Activated CD4-positive, alpha-beta T cell treated with anti-CD3 and anti-CD28 coated beads, Interleukin-2, amount 50 U/mL, for 4 hours (primary cell): ENCODE data around the gene ACVR1B.
A peak's percentile ranks its signal among the peaks of the same experiment; 100 is the strongest.

Experiments
- DNase-seq, 2 experiments: peaks; one replicate each; pipeline ENCODE4 v3.0.0-alpha.2; 2020

The ACVR1B gene

DNA sequence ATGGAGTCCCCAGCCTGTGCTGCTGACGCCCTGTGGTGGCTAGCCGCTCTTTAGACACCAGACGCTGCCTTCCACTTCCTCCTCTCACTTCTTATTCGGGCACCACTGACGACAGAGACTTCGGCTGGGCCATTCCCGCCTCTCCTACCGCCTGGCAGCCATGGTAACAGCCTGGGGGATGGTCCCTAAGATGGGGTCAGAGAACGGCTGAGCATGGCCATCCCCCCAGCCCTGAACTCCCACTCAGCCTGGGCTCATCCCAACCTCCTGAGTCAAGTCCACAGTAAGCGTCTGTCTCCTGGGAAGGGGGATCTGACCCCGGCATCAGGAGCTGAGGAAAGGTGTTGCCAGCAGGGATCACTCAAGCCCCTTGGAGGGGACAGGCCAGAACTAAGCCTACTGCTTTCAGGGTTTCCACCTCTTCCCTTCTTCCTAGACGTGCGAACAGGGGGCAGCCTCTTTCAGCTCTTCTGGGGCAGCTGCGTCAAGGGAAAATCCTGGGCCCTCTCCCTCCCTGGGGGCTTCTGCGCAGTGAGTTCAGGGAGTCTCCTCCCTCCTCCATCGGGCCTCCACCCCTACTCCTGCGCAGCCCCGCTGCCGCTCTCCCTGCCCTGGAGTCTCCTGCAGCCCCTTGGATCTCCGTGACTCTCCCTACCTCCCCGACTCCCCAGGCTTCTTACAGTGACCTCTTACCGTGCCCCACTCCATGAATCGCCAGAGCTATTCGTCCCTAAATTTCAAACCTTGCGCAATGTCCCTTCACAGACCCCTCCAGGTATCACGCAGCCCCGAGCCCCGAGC lies 54.6 kb downstream of the ACVR1B start:
- no peak for DNase-seq

DNA sequence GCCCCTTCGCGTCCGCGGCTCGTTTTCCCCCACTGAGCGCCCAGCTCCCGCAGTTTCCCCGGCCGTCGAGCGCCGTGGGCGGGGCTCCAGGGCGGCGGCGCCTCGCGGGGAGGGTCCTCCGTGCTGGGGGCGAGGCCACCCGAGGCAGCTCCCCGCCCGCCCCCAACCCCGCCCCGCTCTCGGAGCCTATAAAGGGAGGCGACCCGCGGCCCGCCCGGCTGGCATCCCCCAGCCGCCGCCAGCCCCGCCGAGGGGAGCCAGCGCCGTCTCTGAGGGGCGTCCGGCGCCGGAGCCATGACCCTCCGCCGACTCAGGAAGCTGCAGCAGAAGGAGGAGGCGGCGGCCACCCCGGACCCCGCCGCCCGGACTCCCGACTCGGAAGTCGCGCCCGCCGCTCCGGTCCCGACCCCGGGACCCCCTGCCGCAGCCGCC lies 55.2 kb downstream of the ACVR1B start, which contains the start of gene TAMALIN:
Gene TAMALIN (plus strand): TSS at position 221 of the 432 bp plus-strand sequence. CDS start 74 bp downstream, at position 295.
- DNase-seq, result peak; percentile 76 to 82

DNA sequence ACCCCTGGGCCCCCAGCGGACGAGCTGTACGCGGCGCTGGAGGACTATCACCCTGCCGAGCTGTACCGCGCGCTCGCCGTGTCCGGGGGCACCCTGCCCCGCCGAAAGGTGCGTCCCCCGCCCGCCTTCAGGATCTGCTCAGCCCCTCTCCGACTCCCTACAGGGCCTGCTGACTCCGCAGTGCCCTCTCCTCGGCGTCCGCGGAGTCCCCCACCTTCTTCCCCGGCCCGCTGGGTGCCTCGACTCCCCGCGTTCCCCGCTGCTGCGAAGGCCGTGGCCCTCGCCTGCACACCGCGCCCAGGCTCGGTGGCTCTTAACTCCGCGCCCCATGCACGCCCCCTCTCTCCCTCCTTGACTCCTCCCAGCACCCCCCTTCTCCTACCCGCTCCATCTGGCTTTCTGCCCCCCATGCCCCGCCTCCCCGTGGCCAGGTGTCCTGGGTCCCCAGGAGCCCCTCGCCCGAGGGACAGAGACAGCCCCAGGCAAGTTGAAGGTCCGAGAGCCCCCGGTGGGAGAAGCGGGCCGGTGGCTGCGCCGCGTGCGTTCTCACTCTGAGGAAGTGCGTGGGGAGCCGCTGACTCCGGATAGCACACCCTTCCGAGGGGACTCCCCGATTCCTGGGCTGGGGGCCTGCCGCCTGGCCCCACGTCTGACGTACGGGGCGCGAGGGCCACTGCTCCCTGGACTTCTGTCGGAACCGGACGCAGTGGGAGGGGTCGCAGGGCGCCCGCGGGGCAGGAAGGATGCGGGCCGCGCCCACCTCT lies 55.8 kb downstream of the ACVR1B start:
- peak; percentile 51 to 61 for DNase-seq

DNA sequence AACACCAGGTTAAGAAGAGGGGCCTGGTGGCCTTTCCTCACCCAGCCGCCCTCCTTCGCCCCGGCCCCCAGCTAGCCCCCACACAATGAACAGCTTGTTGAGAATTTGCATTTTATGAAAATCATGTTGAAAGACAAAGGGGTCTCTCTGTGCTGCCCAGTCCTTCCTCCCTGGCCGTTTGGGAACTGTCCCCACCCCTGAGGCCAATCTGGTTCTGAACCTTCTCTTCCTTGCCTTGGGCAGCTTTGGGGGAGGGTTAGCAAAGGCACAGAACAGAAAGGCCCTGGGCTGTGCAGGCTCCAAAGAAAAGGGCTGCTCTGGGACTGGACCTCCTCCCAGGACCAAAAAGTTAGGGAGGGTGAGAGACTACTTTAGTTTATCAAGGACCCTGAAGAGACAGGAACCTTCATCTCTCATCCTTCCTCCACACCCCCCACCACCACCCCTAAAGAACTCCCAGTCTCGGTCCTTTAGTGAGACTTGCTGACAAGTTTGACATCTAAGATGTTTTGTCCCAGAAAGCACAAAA lies 56.5 kb downstream of the ACVR1B start:
- DNase-seq, result no peak

DNA sequence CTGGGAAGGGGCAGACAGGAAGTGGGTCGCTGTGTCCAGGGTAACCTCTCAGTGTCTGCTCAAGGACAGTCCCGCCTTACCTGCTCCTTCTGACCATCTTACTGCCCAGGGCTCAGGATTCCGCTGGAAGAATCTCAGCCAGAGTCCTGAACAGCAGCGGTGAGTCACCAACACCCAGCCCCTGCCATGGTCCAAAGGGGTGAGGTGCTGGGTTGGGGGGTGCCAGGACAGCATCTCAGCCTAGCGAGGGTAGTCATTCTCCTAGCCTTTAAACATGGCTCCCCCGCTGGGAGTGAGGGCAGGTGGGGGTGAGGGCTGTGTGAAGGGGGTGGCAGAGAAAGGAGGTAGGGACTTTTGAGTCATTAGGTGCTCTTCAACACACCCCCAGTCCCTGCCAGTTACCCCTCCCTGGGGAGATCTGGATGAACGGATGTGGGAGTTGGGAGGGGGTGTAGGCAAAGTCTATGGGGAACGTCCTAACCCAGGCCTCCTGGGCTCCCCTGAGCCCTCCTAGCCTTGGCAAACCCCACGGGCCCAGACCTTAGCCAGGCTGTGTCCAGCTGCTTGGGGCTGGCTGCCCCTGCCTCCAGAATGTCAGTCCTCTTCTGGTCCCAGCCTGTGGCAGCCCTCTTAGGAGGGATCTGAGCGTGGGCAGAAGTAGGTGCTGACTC lies 57.7 kb downstream of the ACVR1B start:
- DNase-seq, result no peak

DNA sequence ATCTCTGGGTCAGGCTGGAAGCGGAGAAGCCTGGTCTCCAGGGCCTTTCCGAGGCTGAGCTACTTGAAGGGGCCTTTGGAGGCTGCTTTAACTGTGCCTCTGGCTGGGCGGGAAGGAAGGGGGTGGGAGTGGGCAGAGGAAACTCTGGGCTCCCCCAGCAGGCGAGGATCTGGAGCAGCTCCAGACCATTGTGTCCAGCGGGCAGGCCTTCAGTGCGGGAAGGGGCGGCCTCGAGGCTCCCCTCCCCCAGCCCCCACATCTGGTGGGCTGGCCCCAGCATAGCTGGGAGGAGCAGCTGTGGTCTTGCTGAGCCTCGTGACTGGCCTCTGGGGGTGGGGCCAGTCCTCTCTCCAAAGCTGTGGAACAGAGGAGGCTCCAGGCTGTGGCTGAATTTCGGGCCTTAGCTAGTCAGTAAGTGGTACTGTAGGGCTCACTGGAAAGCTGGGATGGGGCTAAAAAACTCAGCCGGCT lies 58.7 kb downstream of the ACVR1B start:
- DNase-seq, result no peak

DNA sequence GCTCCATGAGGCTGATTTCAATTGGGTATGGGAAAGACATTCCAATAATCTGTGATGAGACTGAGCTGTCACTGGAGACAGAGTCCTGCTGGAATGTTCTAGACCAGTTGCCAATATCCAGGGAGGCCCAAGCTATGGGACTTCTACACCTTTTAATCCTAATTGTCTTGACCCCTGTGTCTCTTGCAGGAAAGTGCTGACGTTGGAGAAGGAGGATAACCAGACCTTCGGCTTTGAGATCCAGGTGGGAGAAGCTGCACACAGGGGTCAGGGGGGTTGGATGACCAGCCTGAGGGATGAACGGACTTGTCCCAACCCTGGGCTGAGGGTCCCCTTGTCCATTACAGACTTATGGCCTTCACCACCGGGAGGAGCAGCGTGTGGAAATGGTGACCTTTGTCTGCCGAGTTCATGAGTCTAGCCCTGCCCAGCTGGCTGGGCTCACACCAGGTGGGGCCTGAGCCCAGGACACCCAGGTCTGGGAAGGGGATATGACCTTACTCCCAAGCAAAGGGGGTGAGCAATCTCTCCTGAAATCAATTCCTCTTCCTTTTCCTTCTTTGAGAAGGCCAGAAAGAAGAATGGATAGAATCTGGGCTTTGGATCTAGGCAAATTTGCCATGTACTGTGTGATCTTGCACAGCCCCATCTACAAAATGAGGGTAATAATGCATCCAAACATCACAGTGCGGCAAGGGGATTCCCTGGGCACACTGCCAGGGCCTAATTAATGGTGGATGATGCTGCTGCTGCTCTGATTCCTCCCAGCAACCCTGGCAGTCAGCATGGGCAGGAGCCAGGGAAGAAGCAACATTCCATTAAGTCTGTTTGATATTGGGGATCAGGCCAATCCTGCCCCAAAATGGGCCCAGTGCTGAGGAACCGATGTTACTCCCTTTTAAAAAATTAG lies 59.4 kb downstream of the ACVR1B start:
- DNase-seq, result no peak

DNA sequence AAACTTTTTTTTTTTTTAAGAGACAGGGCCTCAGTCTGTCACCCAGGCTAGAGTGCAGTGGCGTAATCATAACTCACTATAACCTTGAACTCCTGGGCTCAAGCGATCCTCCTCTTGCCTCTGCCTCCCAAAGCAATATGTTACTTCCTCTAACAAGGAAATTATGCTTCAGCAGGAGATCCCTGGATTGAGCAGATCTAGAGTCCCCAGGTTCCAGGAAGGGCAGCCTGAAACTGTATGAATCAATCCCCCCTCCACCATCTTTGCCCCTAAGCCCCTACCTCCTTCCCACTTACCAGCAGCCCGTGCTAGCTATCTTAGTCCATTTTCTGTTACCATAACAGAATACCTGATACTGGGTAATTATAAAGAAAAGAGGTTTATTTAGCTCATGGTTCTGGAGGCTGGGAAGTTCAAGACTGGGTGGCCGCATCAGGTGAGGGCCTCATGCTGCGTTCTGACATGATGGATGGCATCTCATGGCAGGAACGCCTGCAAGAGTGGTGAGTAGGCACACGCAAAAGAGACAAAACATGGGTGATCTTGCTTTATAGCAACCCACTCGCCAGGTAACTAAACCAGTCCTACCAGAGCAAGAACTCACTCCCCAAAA lies 60.2 kb downstream of the ACVR1B start:
- DNase-seq, result no peak

DNA sequence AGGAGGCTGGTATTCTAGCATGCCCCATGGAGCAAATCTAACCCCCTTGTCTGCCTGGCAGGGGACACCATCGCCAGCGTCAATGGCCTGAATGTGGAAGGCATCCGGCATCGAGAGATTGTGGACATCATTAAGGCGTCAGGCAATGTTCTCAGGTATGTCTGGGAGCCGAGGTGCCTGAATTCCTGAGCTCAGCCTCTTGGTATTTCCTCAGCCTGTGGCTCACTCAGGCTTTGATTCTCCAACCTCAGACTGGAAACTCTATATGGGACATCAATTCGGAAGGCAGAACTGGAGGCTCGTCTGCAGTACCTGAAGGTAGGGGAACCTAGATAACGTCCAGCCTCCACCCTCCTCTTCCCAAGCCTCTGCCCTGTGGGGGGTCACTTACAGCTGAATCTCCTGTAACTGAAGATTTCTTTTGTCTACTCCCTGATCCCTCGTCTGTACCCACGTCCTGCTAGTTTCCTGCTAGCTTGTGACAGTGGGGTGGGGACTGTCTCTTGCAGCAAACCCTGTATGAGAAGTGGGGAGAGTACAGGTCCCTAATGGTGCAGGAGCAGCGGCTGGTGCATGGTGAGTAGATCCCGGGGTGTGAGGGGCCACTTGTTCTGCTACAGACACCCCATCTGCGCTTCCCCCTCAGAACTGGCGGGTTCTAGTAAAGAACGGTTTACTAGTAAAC lies 62.3 kb downstream of the ACVR1B start:
- DNase-seq, result no peak

DNA sequence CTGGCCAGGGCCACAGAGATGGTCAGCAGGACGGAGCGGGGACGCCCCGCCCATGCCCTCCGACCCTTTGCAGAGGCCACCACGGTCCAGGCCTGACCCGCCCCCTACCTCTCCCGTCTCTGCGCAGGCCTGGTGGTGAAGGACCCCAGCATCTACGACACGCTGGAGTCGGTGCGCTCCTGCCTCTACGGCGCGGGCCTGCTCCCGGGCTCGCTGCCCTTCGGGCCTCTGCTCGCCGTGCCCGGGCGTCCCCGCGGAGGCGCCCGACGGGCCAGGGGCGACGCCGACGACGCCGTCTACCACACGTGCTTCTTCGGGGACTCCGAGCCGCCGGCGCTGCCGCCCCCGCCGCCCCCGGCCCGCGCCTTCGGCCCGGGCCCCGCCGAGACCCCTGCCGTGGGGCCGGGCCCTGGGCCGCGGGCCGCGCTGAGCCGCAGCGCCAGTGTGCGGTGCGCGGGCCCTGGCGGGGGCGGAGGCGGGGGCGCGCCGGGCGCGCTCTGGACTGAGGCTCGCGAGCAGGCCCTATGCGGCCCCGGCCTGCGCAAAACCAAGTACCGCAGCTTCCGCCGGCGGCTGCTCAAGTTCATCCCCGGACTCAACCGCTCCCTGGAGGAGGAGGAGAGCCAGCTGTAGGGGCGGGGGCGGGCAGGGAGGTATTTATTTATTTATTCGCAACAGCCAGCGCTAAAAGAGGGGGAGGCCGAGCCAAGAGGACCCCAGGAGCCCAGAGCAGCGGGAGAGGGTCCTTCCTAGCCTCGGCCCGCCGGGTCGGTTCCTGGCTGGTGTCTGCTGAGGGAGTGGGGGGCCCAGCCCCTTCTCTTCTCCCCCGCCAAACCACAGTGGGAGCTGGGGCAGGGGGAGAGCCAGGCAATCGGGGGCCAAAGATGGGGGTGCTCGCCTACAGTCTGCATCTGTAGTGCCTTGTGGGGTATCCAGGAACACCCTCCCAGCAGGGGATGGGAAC lies 63.4 kb downstream of the ACVR1B start:
- DNase-seq, result no peak

DNA sequence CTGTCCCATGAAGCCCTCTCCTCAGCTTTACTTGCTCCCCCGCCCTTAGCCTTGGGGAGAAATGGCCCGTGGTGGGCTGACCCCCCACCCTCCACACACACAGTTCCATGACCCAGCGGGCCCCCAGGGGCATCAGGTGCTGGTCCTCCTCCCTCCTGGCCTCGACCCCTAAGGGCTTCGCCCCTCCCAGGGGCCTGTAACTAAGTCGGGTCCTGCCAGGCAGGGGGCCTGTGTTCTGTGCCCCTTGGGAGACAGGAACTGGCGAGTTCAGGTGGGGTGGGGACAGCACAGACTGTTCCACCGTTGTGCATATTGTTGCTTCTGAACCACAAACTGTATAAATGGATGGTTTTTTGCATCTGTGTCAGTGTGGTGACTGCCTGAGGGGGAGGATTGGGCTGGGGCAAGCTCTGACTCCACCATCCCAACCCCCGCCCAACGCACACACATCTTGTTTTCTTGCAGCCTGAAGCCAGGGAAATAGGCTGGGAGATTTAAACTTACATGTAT lies 64.1 kb downstream of the ACVR1B start:
- DNase-seq, result no peak

DNA sequence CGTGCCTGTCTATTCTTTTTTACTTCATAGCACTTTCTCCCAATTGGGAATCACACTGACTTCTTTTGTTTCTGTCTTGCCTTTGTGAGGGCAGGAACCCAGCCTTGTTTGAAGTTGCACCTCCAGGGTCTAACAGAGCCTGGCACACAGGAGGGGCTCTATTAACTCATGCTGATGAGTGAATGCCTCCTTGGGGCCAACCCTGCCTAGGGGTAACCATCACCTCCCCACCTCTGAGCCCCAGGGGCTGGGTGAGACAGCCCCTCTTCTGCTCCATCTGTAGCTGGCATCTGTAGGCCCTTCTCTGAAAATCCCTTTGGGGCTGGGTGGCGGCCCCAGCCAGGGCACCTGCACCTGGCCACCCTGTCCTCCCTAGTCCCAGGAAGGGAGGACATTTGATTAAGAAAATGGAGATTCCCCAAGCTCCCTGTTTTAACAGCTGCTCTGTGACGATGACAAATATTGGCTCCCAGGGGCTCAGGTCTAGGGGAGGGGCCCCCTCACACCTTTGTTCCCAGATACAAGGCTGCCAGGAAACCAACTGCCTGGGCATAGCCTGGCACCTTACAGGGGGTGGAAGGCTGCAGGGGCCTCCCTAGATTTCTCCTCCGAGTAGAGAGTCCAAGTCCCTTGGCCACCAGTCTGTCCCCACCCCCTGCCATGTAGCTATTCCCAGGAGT lies 67.1 kb downstream of the ACVR1B start:
- DNase-seq, result no peak

DNA sequence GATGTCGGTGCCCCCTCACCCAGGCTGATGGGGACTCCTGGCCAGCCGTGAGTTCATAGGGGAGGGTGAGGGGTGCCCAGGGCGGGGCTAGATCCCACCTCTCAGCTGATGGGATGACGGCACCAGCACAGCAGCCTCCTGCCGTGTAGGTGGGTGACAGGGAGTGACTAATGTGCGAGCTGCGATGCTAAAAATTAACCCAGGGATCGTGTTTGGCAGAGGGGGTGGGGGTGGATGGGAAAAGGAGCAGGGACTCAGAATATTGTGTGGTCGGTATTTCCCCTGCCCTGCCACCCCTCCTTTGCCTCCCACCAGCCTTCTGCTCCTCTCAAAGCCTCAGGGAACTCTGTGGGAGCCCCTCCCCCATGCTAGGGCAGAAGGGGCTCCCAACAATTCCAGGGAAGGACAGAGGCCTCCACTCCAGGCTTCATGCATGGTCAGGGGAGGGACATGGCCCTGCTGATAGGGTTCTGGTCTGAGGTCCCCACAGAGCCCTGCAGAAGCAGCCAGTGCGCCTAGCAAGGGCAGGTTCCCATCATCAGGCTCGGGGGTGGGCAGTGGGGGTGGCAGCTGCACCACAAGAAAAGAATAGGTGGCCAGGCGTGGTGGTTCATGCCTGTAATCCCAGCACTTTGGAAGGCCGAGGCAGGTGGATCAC lies 67.7 kb downstream of the ACVR1B start:
- no peak for DNase-seq

DNA sequence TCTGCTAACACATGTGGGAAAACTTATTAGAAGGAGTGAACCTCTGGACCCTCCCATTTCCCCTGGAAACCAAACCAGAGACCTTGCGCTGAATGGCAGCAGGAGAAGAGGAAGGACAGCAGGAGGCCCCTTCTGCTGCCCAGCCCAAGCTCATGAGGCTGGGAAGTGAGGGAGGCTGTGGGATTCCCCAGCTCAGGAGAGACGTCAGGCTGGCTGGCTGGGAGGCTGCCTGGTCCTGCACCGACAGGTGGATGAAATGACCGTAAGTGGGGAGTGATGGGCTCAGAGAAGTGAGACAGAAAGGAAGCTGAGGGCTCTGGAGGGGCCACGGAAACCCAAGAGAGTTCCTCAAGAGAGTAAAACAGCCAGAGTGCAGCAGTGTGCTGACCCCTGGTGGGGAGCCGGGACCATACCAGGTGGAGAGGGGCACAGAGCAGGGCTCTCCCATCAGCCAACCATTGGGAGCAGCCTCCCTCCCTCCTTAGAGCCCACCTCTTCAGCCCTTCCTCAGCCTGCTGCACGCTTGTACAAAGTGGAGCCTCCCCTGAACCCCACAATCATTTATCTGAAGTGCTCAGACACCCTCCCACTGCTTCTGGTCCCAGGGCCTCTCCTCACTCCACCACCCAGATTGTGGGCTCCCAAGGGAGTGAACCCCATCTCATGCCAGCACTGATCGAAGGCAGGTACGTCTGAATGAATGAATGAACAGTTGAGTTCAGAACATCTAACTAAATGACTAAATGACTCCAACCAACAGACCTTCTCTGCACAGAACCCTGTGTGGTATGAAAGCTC lies 69.2 kb downstream of the ACVR1B start:
- DNase-seq, result peak; percentile 60 to 65

DNA sequence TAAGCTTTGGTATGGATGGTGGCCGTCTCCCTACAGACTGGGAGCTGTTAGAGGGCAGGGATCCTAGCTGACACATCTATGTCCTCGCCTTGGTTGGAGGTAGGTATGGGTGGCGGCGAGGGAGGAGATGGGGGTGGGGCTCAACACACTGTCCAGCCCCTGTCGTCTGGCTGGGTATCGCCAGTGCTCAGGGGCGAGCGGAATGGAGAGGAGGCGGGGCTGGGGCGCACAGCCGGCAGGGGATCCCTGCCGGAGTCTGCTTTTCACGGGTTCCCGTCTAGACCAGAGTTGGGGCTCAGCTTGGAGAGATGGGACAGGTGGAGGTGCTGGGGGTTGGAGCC lies 71.3 kb downstream of the ACVR1B start:
- no peak for DNase-seq

DNA sequence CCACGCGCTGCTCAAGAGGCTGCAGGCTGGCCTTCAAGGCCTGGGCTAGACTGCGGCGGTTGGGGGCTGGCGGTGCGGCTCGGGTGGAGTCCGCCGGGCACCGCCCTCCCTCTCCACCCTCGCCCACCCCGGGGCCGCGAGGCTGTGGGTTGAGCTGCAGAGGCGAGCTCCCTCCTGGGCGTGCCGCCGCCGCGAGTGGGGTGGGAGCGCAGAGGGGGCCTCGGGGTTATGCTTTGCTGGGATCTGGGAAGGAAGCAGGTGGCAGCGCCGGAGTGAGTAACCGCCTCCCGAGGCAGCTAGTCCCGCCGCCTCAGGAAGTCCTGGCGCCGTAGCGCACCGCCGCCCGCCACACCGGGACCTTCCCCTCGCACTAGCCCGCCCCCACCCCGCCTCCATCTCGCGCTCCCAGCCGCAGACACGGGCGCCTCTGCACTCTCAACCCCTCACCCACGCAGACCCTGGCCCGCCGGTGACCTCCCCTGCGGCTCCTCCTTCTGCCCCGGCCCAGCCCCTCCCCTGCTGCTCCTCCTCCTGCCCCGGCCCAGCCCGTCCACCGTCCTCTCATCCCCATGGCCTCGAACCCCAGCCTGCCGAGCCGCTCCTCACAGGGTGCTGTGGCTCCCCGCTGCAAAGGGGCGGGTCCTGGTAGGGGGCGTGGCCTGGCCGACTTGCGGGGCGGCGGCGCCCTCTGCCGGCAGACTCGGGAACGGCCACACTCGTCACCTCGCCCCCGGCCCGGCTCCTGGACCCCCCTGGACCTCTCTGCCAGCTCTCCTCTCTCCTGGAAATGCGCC lies 71.9 kb downstream of the ACVR1B start:
- DNase-seq, result peak; percentile 88 to 89
